Endothelial cell of umbilical vein (primary cell): ENCODE results near the gene PCED1B. TPM values are rescaled to one million over a fixed set of nuclear protein-coding genes. Genes with fewer than 3 reads are reported as not detected.

Source experiments
- BruUV-seq: library from RNA; stranded (reverse); fragments of 400-500 nt; replicated peaks from 2 replicates; lab custom pipeline; 2021; lab: Mats Ljungman, UMichigan
- CTCF ChIA-PET: fragments of 300-600, 350-600 bp; sonication (Branson Sonifier 250); formaldehyde crosslinking; loops from one replicate; lab custom pipeline; 2021; ENCODE audit warnings: antibody characterized with exemption, inconsistent platforms; lab: Charles Lee
- POLR2A ChIA-PET: fragments of 300-600, 350-600 bp; sonication (Branson Sonifier 250); formaldehyde crosslinking; loops from one replicate; lab custom pipeline; 2021; ENCODE audit warnings: antibody characterized with exemption, inconsistent platforms; lab: Charles Lee
- DNase-seq: peaks from one replicate; pipeline ENCODE4 v3.0.0-alpha.2; 2011; ENCODE audit warnings: low read depth, low spot score
- FAIRE-seq: peaks from 2 replicates; lab custom pipeline; 2011; peaks lifted over from hg19 to GRCh38; lab: Jason Lieb, UNC
- H2AFZ ChIP-seq: 2 replicates; pipeline ENCODE4 v1.6.0; 2012; ENCODE audit warnings: low read depth, low read length, control low read depth, inconsistent platforms
- H3K27ac ChIP-seq: 2 replicates; pipeline ENCODE4 v1.5.1; 2011; ENCODE audit warnings: low read depth, mild to moderate bottlenecking, control low read depth, low read length, moderate library complexity; ENCODE audit not compliant: insufficient read depth
- H3K27me3 ChIP-seq, 2 experiments: 2 replicates each; pipeline versions ENCODE4 v1.6.0 to v1.6.1; 2011; ENCODE audit warnings: low read length in 2 of 2, mixed read lengths in 1 of 2; ENCODE audit not compliant: control insufficient read depth in 2 of 2, insufficient read depth in 2 of 2
- H3K36me3 ChIP-seq, 2 experiments: 2 replicates in 1 of 2; 3 replicates in 1 of 2; pipeline ENCODE4 v1.5.1; 2011; ENCODE audit warnings: low read length in 2 of 2, mild to moderate bottlenecking in 1 of 2, moderate library complexity in 1 of 2; ENCODE audit not compliant: control insufficient read depth in 2 of 2, insufficient read depth in 2 of 2; ENCODE audit errors: extremely low read depth in 1 of 2
- H3K4me1 ChIP-seq: 3 replicates; pipeline ENCODE4 v1.5.1; 2011; ENCODE audit warnings: mild to moderate bottlenecking, low read length; ENCODE audit not compliant: control insufficient read depth, insufficient read depth; ENCODE audit errors: extremely low read depth
- H3K4me2 ChIP-seq: 2 replicates; pipeline ENCODE4 v1.6.1; 2011; ENCODE audit warnings: low read length, control low read depth, mixed read lengths; ENCODE audit not compliant: insufficient read depth
- H3K4me3 ChIP-seq, 3 experiments: fragments of 200-600 bp in 1 of 3; sonication (generic), shearing (Covaris generic) in 1 of 3; replicated peaks in 1 of 3; 2 replicates each; pipeline ENCODE4 v1.5.1; 2011 to 2016; ENCODE audit warnings: control low read depth in 3 of 3, low read length in 3 of 3, mild to moderate bottlenecking in 2 of 3, inconsistent platforms in 1 of 3, low read depth in 1 of 3, moderate library complexity in 1 of 3; ENCODE audit not compliant: insufficient read depth in 1 of 3
- H3K79me2 ChIP-seq: 2 replicates; pipeline ENCODE4 v1.6.0; 2012; ENCODE audit warnings: low read length, inconsistent platforms; ENCODE audit not compliant: control insufficient read depth, insufficient read depth
- H3K9ac ChIP-seq: replicated peaks from 2 replicates; pipeline ENCODE3; 2011; ENCODE audit warnings: low read length, control low read depth; ENCODE audit not compliant: insufficient read depth; ENCODE audit errors: extremely low read depth
- H3K9me1 ChIP-seq: replicated peaks from 3 replicates; pipeline ENCODE4 v1.6.0; 2011; ENCODE audit warnings: mild to moderate bottlenecking, low read length; ENCODE audit not compliant: control insufficient read depth, insufficient read depth; ENCODE audit errors: extremely low read depth
- H3K9me3 ChIP-seq: replicated peaks from 2 replicates; pipeline ENCODE4 v1.5.1; 2012; ENCODE audit warnings: low read length, inconsistent platforms; ENCODE audit not compliant: control insufficient read depth, insufficient read depth
- H4K20me1 ChIP-seq: replicated peaks from 2 replicates; pipeline ENCODE3; 2011; ENCODE audit warnings: mild to moderate bottlenecking, low read length; ENCODE audit not compliant: control insufficient read depth, insufficient read depth; ENCODE audit errors: extremely low read depth
- EZH2 ChIP-seq: IDR thresholded peaks from 2 replicates; pipeline ENCODE4 v1.6.1; 2012; ENCODE audit warnings: borderline replicate concordance, low read depth, mild to moderate bottlenecking, moderate library complexity, low read length, inconsistent platforms; ENCODE audit not compliant: severe bottlenecking
- FOS ChIP-seq: IDR thresholded peaks from 2 replicates; pipeline ENCODE4 v1.6.1; 2011; ENCODE audit warnings: mild to moderate bottlenecking, low read length, moderate library complexity, borderline replicate concordance; ENCODE audit not compliant: insufficient read depth
- GATA2 ChIP-seq: IDR thresholded peaks from 2 replicates; pipeline ENCODE4 v1.7.0; 2011; ENCODE audit warnings: low read depth, mild to moderate bottlenecking, moderate library complexity, mixed read lengths, low read length; ENCODE audit not compliant: insufficient read length, insufficient read depth
- JUN ChIP-seq: IDR thresholded peaks from 2 replicates; pipeline ENCODE4 v1.6.1; 2011; ENCODE audit warnings: borderline replicate concordance, low read depth; ENCODE audit not compliant: insufficient read length, insufficient read depth
- MYC ChIP-seq: IDR thresholded peaks from one replicate; pipeline ENCODE4 v1.6.1; 2011; ENCODE audit warnings: mild to moderate bottlenecking, low read depth, low read length
- POLR2A ChIP-seq: IDR thresholded peaks from 2 replicates; pipeline ENCODE4 v1.6.1; 2012; ENCODE audit warnings: low read depth, mild to moderate bottlenecking, control low read depth, low read length
- POLR2AphosphoS5 ChIP-seq: IDR thresholded peaks from 2 replicates; pipeline ENCODE4 v1.6.1; 2012; ENCODE audit warnings: low read depth, mild to moderate bottlenecking, control low read depth, low read length, moderate library complexity; ENCODE audit not compliant: insufficient read depth
- dilution Hi-C: fragments of 300-500 bp; cut with MboI; formaldehyde crosslinking; loops from one replicate; pipeline ENCODE4 v1.15.0; 2019; ENCODE audit warnings: low sequenced_read_pairs; ENCODE audit not compliant: extremely low pct_ligation_motif_present
- intact Hi-C: fragments of 100-400 bp; cut with micrococcal nuclease; formaldehyde crosslinking; loops from one replicate; pipeline ENCODE4 v1.10.0; 2022
- polyA plus RNA-seq, 4 experiments: library from polyadenylated mRNA; depleted of rRNA in 3 of 4; stranded (reverse) in 3 of 4; unstranded in 1 of 4; fragments of >200 nt; gene quantifications; 2 replicates each; pipeline versions ENCODE4 v1.2.1 to v1.2.3, GENCODE V29; 2011 to 2012; ENCODE audit warnings: missing spikeins in 1 of 4
- total RNA-seq: library from RNA; stranded (reverse); gene quantifications from 2 replicates; pipeline ENCODE4 v1.2.3, GENCODE V29; 2021
- TF ChIP-seq, protein P1 (sequence below): IDR thresholded peaks from 2 replicates; pipeline ENCODE4 v1.6.1; 2011; ENCODE audit not compliant: insufficient read depth, insufficient read length
- TF ChIP-seq, protein P2 (sequence below), 2 donors: IDR thresholded peaks; 1 replicate in 1 of 2; 2 replicates in 1 of 2; pipeline ENCODE4 v1.5.1; 2011; ENCODE audit warnings: low read length in 2 of 2, mild to moderate bottlenecking in 2 of 2, moderate library complexity in 2 of 2, control low read depth in 1 of 2, inconsistent platforms in 1 of 2, low read depth in 1 of 2; ENCODE audit not compliant: insufficient read depth in 1 of 2; ENCODE audit errors: extremely low read depth in 1 of 2

Gene PCED1B
- total and polyA plus RNA-seq, 2 donors (not counting 3 experiments of a cell fraction or from before 2014, with no cell fraction given) = 1.7 to 2.6 TPM

DNA sequence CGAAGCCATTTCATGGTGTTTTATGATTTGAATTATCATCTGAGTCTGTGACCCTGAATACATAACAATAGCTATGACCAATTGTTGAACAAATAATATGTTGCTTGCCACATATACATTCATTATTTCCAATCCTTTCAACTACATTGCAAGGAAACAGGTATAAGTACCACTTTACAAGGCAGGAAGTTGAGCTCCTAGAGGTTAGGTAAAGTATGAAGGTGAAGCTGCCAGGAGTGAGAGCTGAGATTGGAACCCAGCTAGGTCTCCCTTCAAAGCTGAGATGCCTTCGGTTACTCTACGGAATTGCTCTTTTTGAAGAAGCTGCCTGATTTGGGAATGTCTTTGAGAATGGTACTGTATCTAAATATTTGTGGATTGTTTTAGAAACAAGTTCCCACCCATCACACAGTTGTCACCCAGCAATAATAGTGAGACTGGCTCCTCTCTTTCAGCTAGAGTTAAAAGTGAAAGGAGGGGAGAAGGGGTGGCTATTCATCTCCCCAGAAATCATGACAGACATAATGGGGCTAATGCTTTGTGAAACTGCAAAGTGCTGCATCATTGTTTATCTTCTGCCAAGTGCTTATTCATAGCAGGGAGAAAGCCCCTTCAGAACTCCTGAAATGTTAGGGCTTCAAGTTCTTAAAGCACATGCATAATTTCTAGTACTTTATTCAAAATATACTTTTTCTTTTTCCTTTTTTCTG is 76.2 kb downstream of the PCED1B start:
- Histone ChIP-seq H3K4me1 (no peaks in the 10 kb centered on the region), H4K20me1 (no peaks in the 10 kb centered on the region), H2AFZ (no peak overlapping the region), H3K27me3 (no peaks in the 10 kb centered on the region), H3K4me2 (no peak overlapping the region), H3K9me1 (no peaks in the 10 kb centered on the region), H3K9me3 (no peaks in the 10 kb centered on the region), H3K4me3 (no peak overlapping the region), H3K36me3 (no peaks in the 10 kb centered on the region), H3K27ac (no peak overlapping the region), H3K9ac (no peak overlapping the region), H3K79me2 (no peaks in the 10 kb centered on the region)
- FAIRE-seq (no peak), DNase-seq (no peak)
- intact Hi-C loops = loop anchor here (5.0 kb wide), 1 partner anchor 48 kb away; no protein-coding TSS in a partner anchor
- POLR2A ChIA-PET = no interaction called here
- BruUV-seq = no TSS peak
- CTCF ChIA-PET = interaction anchor here (1.0 to 1.1 kb wide), 2 partner anchors 16 to 18 kb away, joined by 3 read pairs; no protein-coding TSS in a partner anchor
- no peak for TF ChIP-seq POLR2A
- TF ChIP-seq GATA2 = no peak
- TF ChIP-seq, protein P1, sequence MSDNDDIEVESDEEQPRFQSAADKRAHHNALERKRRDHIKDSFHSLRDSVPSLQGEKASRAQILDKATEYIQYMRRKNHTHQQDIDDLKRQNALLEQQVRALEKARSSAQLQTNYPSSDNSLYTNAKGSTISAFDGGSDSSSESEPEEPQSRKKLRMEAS = no peak
- dilution Hi-C loops = no loop called here

DNA sequence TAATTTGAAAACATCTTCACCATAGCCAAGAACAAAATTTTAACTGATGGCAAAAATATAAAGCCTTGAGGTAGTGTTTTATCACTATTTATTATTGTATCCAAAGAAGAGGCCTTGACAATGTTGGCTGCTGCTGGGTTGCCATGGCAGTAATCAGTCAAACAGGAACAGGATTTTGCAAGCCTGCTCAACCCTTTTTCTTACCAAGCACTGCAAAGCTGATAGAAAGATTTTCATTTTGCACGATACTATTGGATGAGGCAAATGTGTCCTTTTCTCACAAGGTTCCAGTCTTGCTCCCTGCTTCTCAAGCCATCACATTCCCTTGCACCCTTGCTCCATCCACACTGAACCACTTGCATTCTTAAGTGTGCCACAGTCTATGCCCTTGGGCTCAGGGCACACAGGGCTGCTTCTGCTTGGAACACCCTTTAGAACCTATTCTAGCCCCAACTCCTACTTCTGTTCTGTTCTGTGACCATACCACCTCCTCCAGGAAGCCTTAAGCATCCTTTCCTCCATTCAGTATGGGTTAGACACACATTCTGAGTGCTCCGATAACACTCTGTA is 76.8 kb downstream of the PCED1B start:
- no peaks in the 10 kb centered on the region for H3K79me2 ChIP-seq
- TF ChIP-seq POLR2AphosphoS5 (no peak), POLR2A (no peak), EZH2 (no peak), JUN (no peak), GATA2 (no peak), FOS (no peak), MYC (no peak)
- TF ChIP-seq, protein P2, sequence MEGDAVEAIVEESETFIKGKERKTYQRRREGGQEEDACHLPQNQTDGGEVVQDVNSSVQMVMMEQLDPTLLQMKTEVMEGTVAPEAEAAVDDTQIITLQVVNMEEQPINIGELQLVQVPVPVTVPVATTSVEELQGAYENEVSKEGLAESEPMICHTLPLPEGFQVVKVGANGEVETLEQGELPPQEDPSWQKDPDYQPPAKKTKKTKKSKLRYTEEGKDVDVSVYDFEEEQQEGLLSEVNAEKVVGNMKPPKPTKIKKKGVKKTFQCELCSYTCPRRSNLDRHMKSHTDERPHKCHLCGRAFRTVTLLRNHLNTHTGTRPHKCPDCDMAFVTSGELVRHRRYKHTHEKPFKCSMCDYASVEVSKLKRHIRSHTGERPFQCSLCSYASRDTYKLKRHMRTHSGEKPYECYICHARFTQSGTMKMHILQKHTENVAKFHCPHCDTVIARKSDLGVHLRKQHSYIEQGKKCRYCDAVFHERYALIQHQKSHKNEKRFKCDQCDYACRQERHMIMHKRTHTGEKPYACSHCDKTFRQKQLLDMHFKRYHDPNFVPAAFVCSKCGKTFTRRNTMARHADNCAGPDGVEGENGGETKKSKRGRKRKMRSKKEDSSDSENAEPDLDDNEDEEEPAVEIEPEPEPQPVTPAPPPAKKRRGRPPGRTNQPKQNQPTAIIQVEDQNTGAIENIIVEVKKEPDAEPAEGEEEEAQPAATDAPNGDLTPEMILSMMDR (IDR thresholded peaks at IDR 0.05; ENCODE audit: extremely low read depth in 1 of 2, insufficient read depth in 1 of 2, low read depth in 1 of 2, low read length in 2 of 2) = no peak
- TF ChIP-seq, protein P1 = no peak
- CTCF ChIA-PET = interaction anchor here (1.0 kb wide), 1 partner anchor 241 kb away, joined by 5 read pairs; no protein-coding TSS in a partner anchor
- no peak overlapping the region for H3K4me2 ChIP-seq
- DNase-seq = peak; percentile 58
- H3K27me3 ChIP-seq = no peaks in the 10 kb centered on the region
- no TSS peak for BruUV-seq
- POLR2A ChIA-PET = no interaction called here
- H3K9ac ChIP-seq = no peak overlapping the region
- H2AFZ ChIP-seq = no peak overlapping the region
- no peaks in the 10 kb centered on the region for H3K9me1 ChIP-seq
- H4K20me1 ChIP-seq = no peaks in the 10 kb centered on the region
- H3K4me1 ChIP-seq = no peaks in the 10 kb centered on the region
- no peaks in the 10 kb centered on the region for H3K36me3 ChIP-seq
- intact Hi-C loops (loop anchor here (5.0 kb wide), 1 partner anchor 49 kb away; no protein-coding TSS in a partner anchor), dilution Hi-C loops (no loop called here)
- H3K27ac ChIP-seq = no peak overlapping the region
- no peak overlapping the region for H3K4me3 ChIP-seq
- H3K9me3 ChIP-seq = no peaks in the 10 kb centered on the region
- no peak for FAIRE-seq
